Fibroblast of peridontal ligament (primary cell): ENCODE results near the gene LDLRAD2.
"Not testable (repeated sequence)": the region's sequence is repeated elsewhere in the genome, so short reads cannot be mapped to it uniquely, and the experiment has no call there.

Experiments
- DNase-seq: peaks from one replicate; pipeline ENCODE4 v3.0.0-alpha.2; 2010; ENCODE audit errors: extremely low read depth

Gene LDLRAD2

DNA sequence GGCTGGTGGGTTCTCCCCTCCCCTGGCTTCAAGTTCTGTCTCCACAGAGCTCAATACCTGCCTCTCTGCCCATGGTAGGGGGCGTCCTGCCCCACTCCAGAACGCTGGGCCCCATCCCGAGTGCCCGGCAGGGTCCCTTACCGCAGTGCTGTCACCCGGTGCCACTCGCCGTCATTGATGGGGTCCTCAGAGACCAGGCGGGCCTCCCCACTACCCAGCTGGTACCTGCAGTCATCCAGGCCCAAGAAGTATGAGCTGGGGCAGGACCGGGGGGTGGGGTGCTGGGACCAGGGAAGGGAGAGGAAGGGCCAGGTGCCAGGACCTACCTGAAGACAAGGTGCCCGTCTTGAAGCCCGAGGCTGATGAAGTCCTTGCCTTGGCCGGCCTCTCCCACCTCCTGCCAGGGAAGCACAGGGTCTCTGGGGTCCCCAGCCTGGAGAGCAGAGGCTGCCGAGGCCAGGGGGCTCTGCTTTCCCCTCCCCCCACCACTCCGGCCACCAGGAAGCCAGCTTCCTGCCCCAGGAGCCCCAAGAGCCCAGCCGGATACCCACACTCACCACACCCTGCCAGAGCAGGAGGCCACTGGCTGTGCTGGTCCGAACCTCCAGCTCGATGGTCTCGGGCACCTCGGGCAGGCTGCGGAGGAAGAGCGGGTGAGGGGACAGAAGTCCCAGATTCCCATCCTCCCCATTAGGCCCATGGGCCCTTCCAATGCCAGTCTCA, 12.1 kb downstream of the LDLRAD2 start:
- DNase-seq: no peak

GRCh38 chr1:21824926-21825325, 12.9 kb downstream of the LDLRAD2 start:
- DNase-seq: no peak

DNA sequence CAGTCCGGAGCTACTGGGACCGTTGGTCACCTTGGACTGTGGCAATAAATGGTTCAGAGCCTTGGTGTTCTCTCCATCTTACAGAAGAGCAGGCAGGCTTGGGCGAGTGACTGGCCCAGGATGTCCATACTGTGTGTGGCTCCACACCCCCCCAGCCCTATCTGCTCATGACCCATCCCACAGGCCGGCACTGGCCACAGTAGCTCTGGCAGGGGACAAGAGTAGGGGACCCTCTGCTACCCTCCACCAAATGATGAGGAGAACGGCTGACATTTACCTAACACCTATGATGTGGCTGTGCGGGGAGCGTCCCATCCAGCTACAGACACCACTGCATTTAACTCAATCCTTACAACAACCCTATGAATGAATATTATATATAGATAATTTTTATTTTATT, 13.3 kb downstream of the LDLRAD2 start:
- DNase-seq: no peak

DNA sequence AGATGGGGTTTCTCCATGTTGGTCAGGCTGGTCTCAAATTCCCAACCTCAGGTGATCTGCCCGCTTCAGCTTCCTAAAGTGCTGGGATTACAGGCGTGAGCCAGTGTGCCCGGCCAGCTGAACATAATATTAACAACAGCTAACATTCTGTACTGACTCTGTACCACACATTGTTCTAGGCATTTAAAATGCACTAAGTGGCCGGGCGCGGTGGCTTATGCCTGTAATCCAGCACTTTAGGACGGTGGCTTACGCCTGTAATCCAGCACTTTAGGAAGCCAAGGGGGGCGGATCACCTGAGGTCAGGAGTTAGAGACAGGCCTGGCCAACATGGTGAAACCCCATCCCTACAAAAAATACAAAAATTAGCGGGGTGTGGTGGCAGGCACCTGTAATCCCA, 14.6 kb downstream of the LDLRAD2 start:
- DNase-seq: not testable (repeated sequence)

DNA sequence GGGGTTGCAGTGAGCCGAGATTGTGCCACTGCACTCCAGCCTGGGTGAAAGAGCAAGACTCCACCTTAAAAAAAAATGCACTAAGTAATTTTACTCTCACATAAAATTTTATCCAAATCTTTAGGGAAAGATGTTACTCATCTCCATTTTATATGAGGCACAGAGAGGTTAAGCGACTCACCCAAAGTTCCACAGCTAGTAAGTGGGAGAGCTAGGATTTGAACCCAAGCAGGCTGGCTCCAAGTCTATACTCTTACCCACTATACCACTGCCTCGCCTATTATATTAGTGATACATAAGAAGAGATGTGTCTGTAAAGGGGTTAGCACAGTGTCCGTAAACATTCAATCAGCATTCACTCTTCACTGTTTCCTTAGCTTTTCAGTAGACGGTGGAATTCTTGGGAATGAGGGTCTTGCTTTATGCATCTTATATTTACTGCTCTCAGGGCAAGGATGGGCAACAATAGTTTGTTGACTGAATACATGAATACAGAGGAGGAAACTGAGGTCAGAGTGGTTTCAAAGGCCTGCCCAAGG, 15.1 kb downstream of the LDLRAD2 start:
- no peak for DNase-seq

- no peak for DNase-seq
These were observed 16.0 kb downstream of the LDLRAD2 start for GRCh38 chr1:21828075-21828474.

- no peak for DNase-seq
These were observed 16.6 kb downstream of the LDLRAD2 start for GRCh38 chr1:21828506-21829210.

DNA sequence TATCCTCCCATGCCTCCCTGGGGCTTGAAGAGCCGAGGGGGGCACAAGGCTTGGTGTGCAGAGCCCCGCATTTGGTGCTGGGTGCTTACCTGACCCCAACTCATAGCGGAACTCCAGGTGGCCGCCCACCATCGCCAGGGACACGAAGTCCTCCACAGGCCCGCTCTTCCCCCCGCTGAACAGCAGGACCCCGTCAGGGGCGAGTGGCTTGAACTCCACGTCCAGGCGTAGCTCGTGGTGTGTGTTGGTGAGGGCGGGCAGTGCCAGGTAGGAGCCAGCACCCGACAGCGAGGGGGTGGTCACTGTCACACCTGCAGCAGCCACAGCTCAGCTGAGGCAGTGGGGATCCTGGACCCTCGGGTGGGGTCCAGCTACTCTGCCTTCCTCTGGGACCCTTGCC, 17.2 kb downstream of the LDLRAD2 start:
- no peak for DNase-seq

DNA sequence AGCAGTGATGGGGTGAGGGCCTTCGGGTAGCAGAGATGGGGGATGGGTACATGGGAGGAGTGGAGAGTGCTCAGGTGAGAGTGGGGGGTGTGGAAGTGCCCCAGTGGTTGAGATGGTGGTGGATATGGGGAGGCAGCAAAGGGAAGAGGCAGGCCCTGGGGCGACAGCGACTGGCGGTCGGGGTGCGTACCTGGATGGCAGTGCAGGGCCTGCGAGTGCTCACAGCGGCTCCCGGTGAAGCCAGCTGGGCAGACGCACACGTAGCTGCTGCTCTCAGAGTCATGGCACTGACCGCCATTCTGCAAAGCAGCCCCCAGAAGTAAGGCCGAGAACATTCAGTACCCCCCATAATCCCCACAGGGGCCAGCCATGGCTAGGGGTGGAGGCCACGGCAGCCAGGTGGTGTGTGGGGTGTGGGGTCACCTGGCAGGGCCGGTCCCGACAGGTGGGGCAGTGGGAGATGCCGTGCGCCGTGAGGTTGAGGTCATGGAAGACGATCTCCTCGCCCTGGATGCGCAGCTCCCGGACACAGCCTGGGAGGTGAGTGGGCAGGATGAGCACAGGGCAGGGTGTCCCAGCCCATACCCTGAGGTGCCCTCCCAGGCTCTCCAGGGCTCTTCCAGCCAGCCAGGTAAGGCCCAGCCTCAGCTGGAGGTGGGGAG, 18.9 kb downstream of the LDLRAD2 start:
- DNase-seq: no peak

DNA sequence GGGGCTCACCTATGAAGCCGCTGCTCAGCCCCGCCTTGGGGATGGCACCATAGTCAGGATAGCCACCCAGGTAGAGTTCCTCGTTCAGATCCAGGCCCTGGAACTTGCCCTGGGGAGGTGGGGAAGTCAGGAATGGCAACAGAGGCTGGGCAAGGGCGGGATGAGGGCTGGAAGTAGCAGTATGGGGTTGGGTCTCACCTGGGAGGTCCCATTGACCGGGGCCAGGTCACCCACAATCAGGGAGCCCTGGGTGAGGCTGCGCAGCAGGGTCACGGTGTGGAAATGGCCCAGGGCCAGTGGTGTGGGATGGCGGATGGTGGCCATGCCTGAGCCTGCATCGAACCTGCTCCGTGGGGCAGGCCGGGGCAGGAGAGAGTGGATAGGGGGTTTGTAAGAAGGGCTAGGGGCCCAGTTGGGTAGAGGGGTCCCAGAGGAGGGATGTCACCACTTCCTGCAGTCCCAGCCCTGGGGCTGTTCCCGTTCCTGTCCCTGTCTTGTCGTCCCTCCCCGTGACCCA, 19.4 kb downstream of the LDLRAD2 start:
- no peak for DNase-seq

DNA sequence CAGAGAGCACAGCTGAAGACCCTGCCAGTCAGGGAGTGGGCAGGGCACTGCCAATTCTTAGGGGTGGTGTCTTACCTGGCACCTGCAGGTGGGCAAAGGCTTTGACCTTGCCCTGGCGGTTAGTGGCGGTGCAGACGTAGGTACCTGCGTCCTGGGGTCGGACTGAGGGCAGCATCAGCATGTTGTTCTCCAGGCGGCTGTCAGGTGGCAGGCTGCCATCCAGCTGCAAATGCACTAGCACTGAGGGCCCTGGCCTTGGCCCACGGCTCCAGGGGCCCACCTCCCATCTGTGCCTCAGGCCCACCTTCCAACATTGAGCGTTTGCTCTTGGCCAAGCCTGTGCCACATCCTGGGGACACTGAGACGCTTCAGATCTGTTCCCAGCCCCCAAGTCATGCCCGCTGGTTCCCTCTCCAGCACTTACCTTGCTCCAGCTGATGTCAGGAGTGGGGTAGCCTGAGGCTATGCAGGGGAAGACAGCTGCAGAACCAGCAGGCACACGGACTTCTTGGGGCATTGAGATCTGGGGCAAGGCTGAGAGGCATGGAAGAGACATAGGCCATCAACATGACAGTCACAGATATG, 21.4 kb downstream of the LDLRAD2 start:
- no peak for DNase-seq

GRCh38 chr1:21834094-21834493, 22.0 kb downstream of the LDLRAD2 start:
- DNase-seq: no peak

DNA sequence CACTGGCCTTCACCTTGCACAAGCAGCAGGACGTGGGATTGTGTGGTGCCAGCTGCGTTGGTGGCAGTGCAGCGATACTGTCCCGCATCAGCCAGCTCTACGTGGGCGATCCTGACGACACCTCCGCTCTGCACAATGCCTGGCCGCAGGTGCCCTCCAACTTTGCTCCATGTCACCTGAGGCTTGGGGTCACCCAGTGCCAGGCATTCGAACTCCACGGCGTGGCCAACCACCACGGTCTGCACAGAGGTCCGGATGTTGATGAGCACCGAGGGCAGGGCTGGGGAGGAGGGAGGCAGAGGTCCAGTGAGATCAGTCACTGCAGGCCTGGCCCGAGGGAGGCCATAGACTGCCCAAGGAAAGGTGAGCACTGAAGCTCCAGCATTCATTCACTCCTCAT, 22.6 kb downstream of the LDLRAD2 start:
- no peak for DNase-seq

GRCh38 chr1:21836010-21836409, 23.9 kb downstream of the LDLRAD2 start:
- DNase-seq: no peak

DNA sequence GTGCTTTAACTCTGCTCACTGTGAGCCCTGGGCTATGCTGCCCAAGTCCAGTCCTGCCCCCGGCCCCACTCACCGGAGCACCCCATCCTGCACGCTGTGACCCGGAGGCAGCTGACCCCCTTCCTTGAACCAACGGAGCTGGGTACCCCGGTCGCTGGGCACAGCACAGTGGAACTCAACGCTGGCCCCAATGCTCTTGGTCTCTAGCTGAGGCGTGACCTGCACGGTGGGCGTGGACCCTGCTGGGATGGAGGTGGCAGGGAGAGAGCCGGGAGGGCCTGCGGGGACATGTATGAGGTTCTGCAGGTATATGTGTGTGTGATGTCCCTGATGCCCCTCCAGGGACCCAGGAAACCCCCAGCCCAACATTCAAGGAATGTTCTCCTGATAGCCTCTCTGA, 24.7 kb downstream of the LDLRAD2 start:
- no peak for DNase-seq

DNA sequence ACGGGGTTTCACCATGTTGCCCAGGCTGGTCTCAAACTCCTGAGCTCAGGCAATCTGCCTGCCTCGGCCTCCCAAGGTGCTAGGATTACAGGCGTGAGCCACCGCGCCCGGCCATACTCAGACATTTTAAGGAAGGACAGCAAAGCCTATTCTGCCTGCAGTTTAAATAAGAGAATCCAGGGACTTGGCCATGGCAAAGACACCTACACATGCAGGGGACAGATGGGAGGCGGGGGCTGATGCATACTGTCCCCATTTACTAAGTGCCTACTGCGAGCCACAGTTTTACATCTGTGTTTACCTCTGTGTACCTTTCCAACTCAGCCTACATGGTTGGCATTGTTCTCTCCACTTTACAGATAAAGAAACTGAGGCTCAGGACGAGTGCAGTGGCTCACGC, 25.4 kb downstream of the LDLRAD2 start:
- no peak for DNase-seq

DNA sequence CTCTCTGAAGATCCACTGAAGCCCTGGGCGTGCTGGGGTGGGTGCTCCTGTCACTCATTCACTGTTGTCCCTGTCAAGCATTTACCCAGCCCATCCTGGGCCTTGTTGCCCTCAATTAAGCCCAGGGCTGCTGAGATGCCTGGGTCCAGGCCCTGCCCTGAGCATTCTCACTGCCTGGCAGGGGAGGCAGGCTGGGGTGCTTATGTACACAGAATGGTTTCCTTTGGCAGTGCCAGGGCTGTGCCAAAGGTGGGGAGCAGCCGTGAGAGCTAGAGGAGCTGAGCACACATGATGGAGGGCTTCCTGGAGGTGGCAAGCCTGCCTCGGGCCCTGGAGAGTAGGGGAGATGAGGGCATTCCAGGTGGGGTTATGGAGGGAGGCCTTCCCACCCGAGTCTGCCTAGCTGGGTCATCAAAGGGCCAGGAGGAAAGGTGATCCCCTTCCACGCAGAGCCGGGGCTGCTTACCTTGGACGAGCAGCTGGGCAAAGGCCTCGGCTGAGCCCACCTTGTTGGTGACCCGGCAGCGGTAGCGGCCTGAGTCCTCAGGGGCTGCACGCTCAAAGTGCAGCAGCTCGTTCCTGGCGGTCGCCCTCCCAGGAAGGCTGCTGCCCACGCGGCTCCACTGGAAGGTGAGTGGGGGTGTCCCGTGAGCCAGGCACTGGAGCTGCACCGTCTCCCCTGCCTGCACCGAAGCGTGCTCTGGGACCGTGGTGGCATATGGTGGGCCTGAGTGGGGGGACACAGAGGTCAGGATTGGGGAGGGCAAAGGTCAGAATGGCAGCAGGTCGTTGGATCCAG, 26.5 kb downstream of the LDLRAD2 start:
- DNase-seq: no peak

DNA sequence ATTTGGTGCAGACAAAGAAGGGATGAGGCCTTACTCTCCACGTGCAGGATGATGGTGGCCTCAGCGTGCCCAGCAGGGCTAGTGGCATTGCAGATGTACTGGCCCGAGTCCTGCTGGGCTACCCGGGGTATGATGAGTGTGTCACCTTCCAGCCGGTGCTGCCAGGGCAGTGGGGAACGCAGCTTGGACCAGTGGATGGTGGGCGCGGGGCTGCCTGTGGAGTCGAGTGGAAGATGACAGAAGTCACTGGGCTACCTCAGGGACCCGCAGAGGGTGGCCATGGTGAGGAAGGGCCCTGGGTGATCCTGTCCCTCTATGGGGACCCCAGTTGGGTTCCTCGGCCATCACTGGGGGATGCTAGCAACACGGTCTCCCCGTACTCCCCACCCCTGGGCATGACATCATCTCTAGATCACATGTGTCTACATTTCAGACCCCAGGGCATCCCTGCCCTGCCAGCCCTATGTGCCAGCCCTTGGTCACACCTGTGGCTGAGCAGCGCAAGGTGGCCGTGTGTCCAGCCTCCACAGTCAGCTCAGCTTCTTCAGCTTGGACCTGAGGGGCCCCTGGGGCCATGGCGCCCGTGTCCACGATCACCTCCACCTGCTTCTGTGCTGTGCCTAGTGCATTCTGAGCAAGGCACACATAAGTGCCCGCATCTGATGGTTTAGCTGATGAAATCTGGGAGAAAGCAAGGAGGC, 27.4 kb downstream of the LDLRAD2 start:
- no peak for DNase-seq

- DNase-seq: no peak
These were observed 28.9 kb downstream of the LDLRAD2 start for GRCh38 chr1:21840981-21841380.

GRCh38 chr1:21841852-21842466, 29.9 kb downstream of the LDLRAD2 start:
- DNase-seq: no peak
